GM12878 (cell line): ENCODE data around the gene RANBP17. TPM values are rescaled to one million over a fixed set of nuclear protein-coding genes. Genes with fewer than 3 reads are reported as not detected.

Experiments used
- ATAC-seq: fragments of 200-7000 bp; cut with Tn5 transposase; 3 replicates; pipeline ENCODE4 v1.9.1; 2020; ENCODE audit warnings: mild to moderate bottlenecking, moderate library complexity
- BruUV-seq: library from RNA; stranded (reverse); fragments of 400-500 nt; replicated peaks from 2 replicates; lab custom pipeline; 2021; lab: Mats Ljungman, UMichigan
- CTCF ChIA-PET: fragments of 300-600 bp; sonication (Branson Sonifier 250); formaldehyde crosslinking; extraction: SDS; loops from one replicate; lab custom pipeline; 2021; ENCODE audit warnings: inconsistent platforms; lab: Yijun Ruan, JAX
- POLR2A ChIA-PET: fragments of 350-600 bp; formaldehyde crosslinking; extraction: SDS; loops from one replicate; lab custom pipeline; 2021; ENCODE audit warnings: inconsistent platforms; lab: Charles Lee
- RAD21 ChIA-PET: fragments of 300-600 bp; sonication (Branson Sonifier 250); formaldehyde crosslinking; loops from one replicate; lab custom pipeline; 2023; ENCODE audit warnings: antibody characterized with exemption; ENCODE audit not compliant: unreplicated experiment; lab: Charles Lee
- SMC1A ChIA-PET: fragments of 300-600 bp; sonication (Branson Sonifier 250); formaldehyde crosslinking; loops from one replicate; lab custom pipeline; 2023; ENCODE audit not compliant: unreplicated experiment, uncharacterized antibody; lab: Charles Lee
- DNase-seq: peaks from one replicate; pipeline ENCODE4 v3.0.0-alpha.2; 2011; ENCODE audit warnings: low read depth, low spot score
- FAIRE-seq: peaks from 3 replicates; lab custom pipeline; 2011; peaks lifted over from hg19 to GRCh38; lab: Jason Lieb, UNC
- H2AFZ ChIP-seq: 2 replicates; pipeline ENCODE4 v1.6.0; 2011; ENCODE audit warnings: low read depth, low read length, control low read depth; ENCODE audit not compliant: control insufficient read depth
- H3K27ac ChIP-seq: 2 replicates; pipeline ENCODE4 v1.5.1; 2011; ENCODE audit warnings: control low read depth; ENCODE audit not compliant: control insufficient read depth, insufficient read depth
- H3K27me3 ChIP-seq, 2 experiments: replicated peaks in 1 of 2; 2 replicates each; pipeline versions ENCODE4 v1.6.0 to v1.6.1; 2011; ENCODE audit warnings: low read length in 1 of 2; ENCODE audit not compliant: control insufficient read depth in 2 of 2, insufficient read depth in 2 of 2
- H3K36me3 ChIP-seq, 2 experiments: 2 replicates each; pipeline ENCODE4 v1.5.1; 2011; ENCODE audit warnings: low read length in 1 of 2; ENCODE audit not compliant: control insufficient read depth in 2 of 2, insufficient read depth in 2 of 2
- H3K4me1 ChIP-seq: 2 replicates; pipeline ENCODE4 v1.6.1; 2011; ENCODE audit warnings: mild to moderate bottlenecking, low read length, moderate library complexity, mixed read lengths; ENCODE audit not compliant: control insufficient read depth, insufficient read depth
- H3K4me2 ChIP-seq: 2 replicates; pipeline ENCODE4 v1.6.0; 2011; ENCODE audit warnings: control low read depth; ENCODE audit not compliant: control insufficient read depth, insufficient read depth
- H3K4me3 ChIP-seq: fragments of 200-600 bp; sonication (generic); 2 replicates; pipeline ENCODE4 v1.5.1; 2016
- H3K79me2 ChIP-seq: 2 replicates; pipeline ENCODE4 v1.6.0; 2011; ENCODE audit warnings: low read length; ENCODE audit not compliant: control insufficient read depth, insufficient read depth
- H3K9ac ChIP-seq: 2 replicates; pipeline ENCODE4 v1.8.0; 2011; ENCODE audit warnings: low read length, control low read depth, mixed read lengths; ENCODE audit not compliant: control insufficient read depth, insufficient read depth
- H3K9me3 ChIP-seq: replicated peaks from 3 replicates; pipeline ENCODE4 v1.5.1; 2011; ENCODE audit warnings: mild to moderate bottlenecking, low read length; ENCODE audit not compliant: control insufficient read depth, insufficient read depth
- H4K20me1 ChIP-seq: 2 replicates; pipeline ENCODE4 v1.6.0; 2011; ENCODE audit not compliant: control insufficient read depth, insufficient read depth
- CHD4 ChIP-seq: fragments of 200-600 bp; sonication (generic); IDR thresholded peaks from 2 replicates; pipeline ENCODE4 v1.6.1; 2016; ENCODE audit warnings: mild to moderate bottlenecking
- DPF2 ChIP-seq: fragments of 450-650 bp; IDR thresholded peaks from 2 replicates; pipeline ENCODE4 v1.6.1; 2017; ENCODE audit warnings: mild to moderate bottlenecking
- KLF5 ChIP-seq: fragments of 450-650 bp; IDR thresholded peaks from 2 replicates; pipeline ENCODE4 v1.6.1; 2014; ENCODE audit warnings: mild to moderate bottlenecking; ENCODE audit not compliant: partially characterized antibody
- MYB ChIP-seq: fragments of 150-350 bp; IDR thresholded peaks from 2 replicates; pipeline ENCODE4 v1.6.1; 2014; ENCODE audit warnings: mild to moderate bottlenecking, low read depth, low read length, borderline replicate concordance
- SMC3 ChIP-seq: IDR thresholded peaks from 2 replicates; pipeline ENCODE4 v1.6.1; 2011; ENCODE audit warnings: low read length, improper control_type of control experiment, borderline replicate concordance
- STAT1 ChIP-seq: fragments of 450-650 bp; conservative IDR thresholded peaks from 2 replicates; pipeline ENCODE4 v1.6.1; 2014; ENCODE audit warnings: antibody characterized with exemption, mild to moderate bottlenecking
- YBX1 ChIP-seq: fragments of 450-650 bp; IDR thresholded peaks from 2 replicates; pipeline ENCODE4 v1.6.1; 2016; ENCODE audit warnings: antibody characterized with exemption
- ZNF384 ChIP-seq: IDR thresholded peaks from 2 replicates; pipeline ENCODE4 v1.6.1; 2012; ENCODE audit warnings: low read depth, mild to moderate bottlenecking, low read length, improper control_type of control experiment, borderline replicate concordance
- WGBS: methylation state at CpG from one replicate; pipeline ENCODE4 v1.1.6; 2016; ENCODE audit warnings: low lambda C conversion rate; ENCODE audit not compliant: insufficient replicate concordance, insufficient coverage; ENCODE audit errors: missing lambda C conversion rate; 5-methylcytosine and 5-hydroxymethylcytosine counted together
- in situ Hi-C: fragments of 300-500 bp; cut with MboI; formaldehyde crosslinking; loops from 9 replicates; pipeline ENCODE4 v1.14.3; 2018; ENCODE audit warnings: mixed read lengths
- intact Hi-C: fragments of 100-400 bp; cut with micrococcal nuclease; formaldehyde crosslinking; loops from one replicate; pipeline ENCODE4 v1.14.2; 2022; ENCODE audit not compliant: unreplicated experiment
- polyA plus RNA-seq, 11 experiments: library from polyadenylated mRNA; depleted of rRNA in 4 of 11; unstranded in 6 of 11; stranded (reverse) in 5 of 11; fragments of >200 nt; fragmentation: Nextera tagmentation in 4 of 11; fragmentation: Illumina TruSeq in 1 of 11; extraction: Ambion mirVana in 4 of 11; extraction: Trizol in 1 of 11; gene quantifications; 1 replicate in 1 of 11; 2 replicates in 10 of 11; pipeline versions ENCODE4 v1.2.1 to v1.2.3, GENCODE V29; 2011 to 2016; ENCODE audit warnings: inconsistent platforms in 2 of 11, missing spikeins in 2 of 11, low read depth in 1 of 11
- total RNA-seq, 4 experiments: library from RNA; depleted of rRNA in 3 of 4; stranded (reverse); fragments of >200 nt in 3 of 4; fragmentation: Illumina TruSeq in 1 of 4; extraction: Trizol in 1 of 4; gene quantifications; 2 replicates each; pipeline versions ENCODE4 v1.2.1 to v1.2.3, GENCODE V29; 2013 to 2021
- TF ChIP-seq, protein P1 (sequence below): fragments of 450-650 bp; formaldehyde crosslinking; IDR thresholded peaks from 2 replicates; pipeline ENCODE4 v1.4.0; 2020; ENCODE audit warnings: mild to moderate bottlenecking, moderate library complexity
- TF ChIP-seq, protein P2 (sequence below): IDR thresholded peaks from 2 replicates; pipeline ENCODE4 v1.6.1; 2012; ENCODE audit warnings: low read depth, low read length, improper control_type of control experiment
- TF ChIP-seq, protein P3 (sequence below): fragments of 450-650 bp; conservative IDR thresholded peaks from 2 replicates; pipeline ENCODE4 v1.6.1; 2017; ENCODE audit warnings: mild to moderate bottlenecking, moderate library complexity

RANBP17 gene
- total and polyA plus RNA-seq, 10 of the 15 experiments (the other 5 are each of a cell fraction or from before 2014, with no cell fraction given), result 0.10 TPM; not detected in 9

DNA sequence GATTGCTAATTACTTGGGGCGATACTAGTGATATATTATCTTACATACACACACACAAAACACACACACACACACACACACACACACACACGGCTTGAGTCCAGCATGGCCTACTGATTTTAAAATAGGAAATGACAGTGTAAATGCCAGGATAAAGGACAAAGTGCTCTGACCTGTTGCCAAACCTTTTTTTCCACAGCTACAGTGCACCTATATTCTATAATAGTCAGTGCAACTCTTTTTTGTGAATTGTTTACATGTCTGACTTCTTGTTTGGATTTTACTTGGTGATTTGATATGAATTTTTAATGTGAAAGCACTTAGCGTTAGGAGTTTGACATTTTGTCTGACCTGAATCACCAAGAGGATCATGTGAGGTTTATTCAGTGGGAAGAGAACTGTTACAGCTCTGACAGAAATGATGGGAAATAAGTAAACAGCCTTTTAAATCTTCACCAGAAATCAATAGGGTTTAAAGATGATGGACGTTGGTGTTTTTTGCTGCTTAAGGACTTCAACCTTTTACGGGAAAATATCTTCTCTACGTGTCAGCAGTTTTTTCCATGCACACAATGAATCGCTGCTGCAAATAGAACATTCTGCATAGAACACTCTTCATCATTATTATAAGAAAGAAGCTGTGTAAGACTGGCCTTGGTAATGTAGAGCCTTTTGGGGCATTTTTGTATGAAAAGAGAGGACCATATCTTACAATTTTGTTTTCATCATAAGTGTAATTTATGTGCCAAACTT lies 218.5 kb downstream of the RANBP17 start (continued):
- TF ChIP-seq, protein P1, sequence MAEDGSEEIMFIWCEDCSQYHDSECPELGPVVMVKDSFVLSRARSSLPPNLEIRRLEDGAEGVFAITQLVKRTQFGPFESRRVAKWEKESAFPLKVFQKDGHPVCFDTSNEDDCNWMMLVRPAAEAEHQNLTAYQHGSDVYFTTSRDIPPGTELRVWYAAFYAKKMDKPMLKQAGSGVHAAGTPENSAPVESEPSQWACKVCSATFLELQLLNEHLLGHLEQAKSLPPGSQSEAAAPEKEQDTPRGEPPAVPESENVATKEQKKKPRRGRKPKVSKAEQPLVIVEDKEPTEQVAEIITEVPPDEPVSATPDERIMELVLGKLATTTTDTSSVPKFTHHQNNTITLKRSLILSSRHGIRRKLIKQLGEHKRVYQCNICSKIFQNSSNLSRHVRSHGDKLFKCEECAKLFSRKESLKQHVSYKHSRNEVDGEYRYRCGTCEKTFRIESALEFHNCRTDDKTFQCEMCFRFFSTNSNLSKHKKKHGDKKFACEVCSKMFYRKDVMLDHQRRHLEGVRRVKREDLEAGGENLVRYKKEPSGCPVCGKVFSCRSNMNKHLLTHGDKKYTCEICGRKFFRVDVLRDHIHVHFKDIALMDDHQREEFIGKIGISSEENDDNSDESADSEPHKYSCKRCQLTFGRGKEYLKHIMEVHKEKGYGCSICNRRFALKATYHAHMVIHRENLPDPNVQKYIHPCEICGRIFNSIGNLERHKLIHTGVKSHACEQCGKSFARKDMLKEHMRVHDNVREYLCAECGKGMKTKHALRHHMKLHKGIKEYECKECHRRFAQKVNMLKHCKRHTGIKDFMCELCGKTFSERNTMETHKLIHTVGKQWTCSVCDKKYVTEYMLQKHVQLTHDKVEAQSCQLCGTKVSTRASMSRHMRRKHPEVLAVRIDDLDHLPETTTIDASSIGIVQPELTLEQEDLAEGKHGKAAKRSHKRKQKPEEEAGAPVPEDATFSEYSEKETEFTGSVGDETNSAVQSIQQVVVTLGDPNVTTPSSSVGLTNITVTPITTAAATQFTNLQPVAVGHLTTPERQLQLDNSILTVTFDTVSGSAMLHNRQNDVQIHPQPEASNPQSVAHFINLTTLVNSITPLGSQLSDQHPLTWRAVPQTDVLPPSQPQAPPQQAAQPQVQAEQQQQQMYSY (CRISPR knock-in tag), result no peak
- TF ChIP-seq MYB, result no peak
- TF ChIP-seq DPF2, result no peak
- TF ChIP-seq, protein P2, sequence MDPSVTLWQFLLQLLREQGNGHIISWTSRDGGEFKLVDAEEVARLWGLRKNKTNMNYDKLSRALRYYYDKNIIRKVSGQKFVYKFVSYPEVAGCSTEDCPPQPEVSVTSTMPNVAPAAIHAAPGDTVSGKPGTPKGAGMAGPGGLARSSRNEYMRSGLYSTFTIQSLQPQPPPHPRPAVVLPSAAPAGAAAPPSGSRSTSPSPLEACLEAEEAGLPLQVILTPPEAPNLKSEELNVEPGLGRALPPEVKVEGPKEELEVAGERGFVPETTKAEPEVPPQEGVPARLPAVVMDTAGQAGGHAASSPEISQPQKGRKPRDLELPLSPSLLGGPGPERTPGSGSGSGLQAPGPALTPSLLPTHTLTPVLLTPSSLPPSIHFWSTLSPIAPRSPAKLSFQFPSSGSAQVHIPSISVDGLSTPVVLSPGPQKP, result no peak
- no peak for TF ChIP-seq CHD4
- TF ChIP-seq SMC3, result no peak
- TF ChIP-seq, all 136 proteins: peak for 0

DNA sequence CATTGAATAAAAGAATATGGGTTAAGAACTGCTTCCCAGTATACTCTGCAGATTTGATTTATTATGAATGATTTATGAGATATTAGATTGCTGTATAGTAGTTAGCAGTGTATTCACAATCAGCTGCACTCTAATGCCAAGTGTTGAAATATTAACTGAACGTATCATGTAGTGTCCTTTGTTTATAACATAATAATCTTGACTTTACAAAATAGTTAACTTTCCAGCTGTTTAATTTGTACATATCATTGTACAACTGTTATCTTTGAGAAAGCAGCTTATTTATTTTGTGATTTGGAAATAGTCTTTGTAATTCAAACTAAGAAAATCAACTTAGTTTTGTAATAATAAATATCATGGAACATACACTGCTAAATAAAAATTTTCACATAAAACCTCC lies 219.5 kb downstream of the RANBP17 start:
- ChIA-PET POLR2A (no interaction called here), CTCF (no interaction called here), RAD21 (no interaction called here), SMC1A (no interaction called here)
- H3K79me2 ChIP-seq, result no peaks in the 10 kb centered on the region
- H3K36me3 ChIP-seq, result no peaks in the 10 kb centered on the region
- BruUV-seq, result no TSS peak
- H3K9me3 ChIP-seq, result no peaks in the 10 kb centered on the region
- H3K9ac ChIP-seq, result no peak overlapping the region
- H3K27me3 ChIP-seq, result no peaks in the 10 kb centered on the region
- no peak overlapping the region for H2AFZ ChIP-seq
- no peak for TF ChIP-seq KLF5
- TF ChIP-seq, protein P3, sequence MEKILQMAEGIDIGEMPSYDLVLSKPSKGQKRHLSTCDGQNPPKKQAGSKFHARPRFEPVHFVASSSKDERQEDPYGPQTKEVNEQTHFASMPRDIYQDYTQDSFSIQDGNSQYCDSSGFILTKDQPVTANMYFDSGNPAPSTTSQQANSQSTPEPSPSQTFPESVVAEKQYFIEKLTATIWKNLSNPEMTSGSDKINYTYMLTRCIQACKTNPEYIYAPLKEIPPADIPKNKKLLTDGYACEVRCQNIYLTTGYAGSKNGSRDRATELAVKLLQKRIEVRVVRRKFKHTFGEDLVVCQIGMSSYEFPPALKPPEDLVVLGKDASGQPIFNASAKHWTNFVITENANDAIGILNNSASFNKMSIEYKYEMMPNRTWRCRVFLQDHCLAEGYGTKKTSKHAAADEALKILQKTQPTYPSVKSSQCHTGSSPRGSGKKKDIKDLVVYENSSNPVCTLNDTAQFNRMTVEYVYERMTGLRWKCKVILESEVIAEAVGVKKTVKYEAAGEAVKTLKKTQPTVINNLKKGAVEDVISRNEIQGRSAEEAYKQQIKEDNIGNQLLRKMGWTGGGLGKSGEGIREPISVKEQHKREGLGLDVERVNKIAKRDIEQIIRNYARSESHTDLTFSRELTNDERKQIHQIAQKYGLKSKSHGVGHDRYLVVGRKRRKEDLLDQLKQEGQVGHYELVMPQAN, result no peak
- TF ChIP-seq YBX1, result no peak
- no peak for TF ChIP-seq STAT1
- TF ChIP-seq ZNF384, result no peak
- no peak overlapping the region for H3K4me2 ChIP-seq
- DNase-seq (no peak), ATAC-seq (no peak), FAIRE-seq (no peak)
- intact Hi-C loops (no loop called here), in situ Hi-C loops (no loop called here)
- WGBS, result 0% methylated on average over 1 of the region's 1 CpG
- no peaks in the 10 kb centered on the region for H3K4me1 ChIP-seq
- H4K20me1 ChIP-seq, result no peaks in the 10 kb centered on the region
- no peak overlapping the region for H3K27ac ChIP-seq
- H3K4me3 ChIP-seq, result no peak overlapping the region
